Fibroblast of mammary gland (primary cell): ENCODE data around the gene SLC1A4.
A peak's percentile ranks its signal among the peaks of the same experiment; 100 is the strongest.

Source experiments
- DNase-seq: peaks from one replicate; pipeline ENCODE4 v3.0.0-alpha.2; 2010; ENCODE audit warnings: low read depth
- H3K4me3 ChIP-seq: 2 replicates; pipeline ENCODE4 v1.5.1; 2011; ENCODE audit warnings: low read depth, mild to moderate bottlenecking, low read length, moderate library complexity; ENCODE audit not compliant: control insufficient read depth
- TF ChIP-seq, protein P1 (sequence below): conservative IDR thresholded peaks from 2 replicates; pipeline ENCODE4 v1.5.1; 2011; ENCODE audit warnings: low read depth, low read length, inconsistent platforms; ENCODE audit not compliant: control insufficient read depth, insufficient read depth

Gene SLC1A4

GRCh38 chr2:64945973-64946768, 43.0 kb upstream of the SLC1A4 start:
- no peak overlapping the region for H3K4me3 ChIP-seq
- DNase-seq: no peak
- TF ChIP-seq, protein P1, sequence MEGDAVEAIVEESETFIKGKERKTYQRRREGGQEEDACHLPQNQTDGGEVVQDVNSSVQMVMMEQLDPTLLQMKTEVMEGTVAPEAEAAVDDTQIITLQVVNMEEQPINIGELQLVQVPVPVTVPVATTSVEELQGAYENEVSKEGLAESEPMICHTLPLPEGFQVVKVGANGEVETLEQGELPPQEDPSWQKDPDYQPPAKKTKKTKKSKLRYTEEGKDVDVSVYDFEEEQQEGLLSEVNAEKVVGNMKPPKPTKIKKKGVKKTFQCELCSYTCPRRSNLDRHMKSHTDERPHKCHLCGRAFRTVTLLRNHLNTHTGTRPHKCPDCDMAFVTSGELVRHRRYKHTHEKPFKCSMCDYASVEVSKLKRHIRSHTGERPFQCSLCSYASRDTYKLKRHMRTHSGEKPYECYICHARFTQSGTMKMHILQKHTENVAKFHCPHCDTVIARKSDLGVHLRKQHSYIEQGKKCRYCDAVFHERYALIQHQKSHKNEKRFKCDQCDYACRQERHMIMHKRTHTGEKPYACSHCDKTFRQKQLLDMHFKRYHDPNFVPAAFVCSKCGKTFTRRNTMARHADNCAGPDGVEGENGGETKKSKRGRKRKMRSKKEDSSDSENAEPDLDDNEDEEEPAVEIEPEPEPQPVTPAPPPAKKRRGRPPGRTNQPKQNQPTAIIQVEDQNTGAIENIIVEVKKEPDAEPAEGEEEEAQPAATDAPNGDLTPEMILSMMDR: no peak

DNA sequence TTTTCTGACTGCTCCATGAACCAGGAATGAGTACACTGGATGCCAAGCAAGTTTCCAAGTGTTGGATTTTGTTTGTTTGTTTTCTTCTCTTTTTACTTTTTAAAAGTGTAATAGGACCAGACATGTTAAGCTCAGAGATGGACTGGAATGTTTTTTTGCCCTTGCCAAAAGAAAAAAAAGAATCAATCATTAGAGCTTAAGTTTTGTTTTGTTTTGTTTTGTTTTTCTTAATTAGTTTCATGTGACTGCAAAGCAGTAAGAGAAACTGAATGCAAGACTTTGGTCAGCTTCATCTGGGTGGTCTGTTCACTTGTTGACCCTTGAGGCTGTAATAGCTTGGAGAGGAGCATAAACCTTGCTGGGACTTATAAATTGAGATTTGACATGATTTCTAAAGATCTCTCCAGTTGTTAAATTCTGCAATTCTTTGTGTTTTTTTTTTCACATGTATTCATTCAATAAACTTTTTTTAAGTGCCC, 42.4 kb upstream of the SLC1A4 start:
- H3K4me3 ChIP-seq: no peak overlapping the region
- DNase-seq: no peak

GRCh38 chr2:64947885-64948284, 41.3 kb upstream of the SLC1A4 start:
- DNase-seq: no peak
- H3K4me3 ChIP-seq: no peak overlapping the region
- TF ChIP-seq, protein P1: no peak

More for the DNA sequence above, 42.4 kb upstream of the SLC1A4 start:
- TF ChIP-seq, protein P1: no peak

DNA sequence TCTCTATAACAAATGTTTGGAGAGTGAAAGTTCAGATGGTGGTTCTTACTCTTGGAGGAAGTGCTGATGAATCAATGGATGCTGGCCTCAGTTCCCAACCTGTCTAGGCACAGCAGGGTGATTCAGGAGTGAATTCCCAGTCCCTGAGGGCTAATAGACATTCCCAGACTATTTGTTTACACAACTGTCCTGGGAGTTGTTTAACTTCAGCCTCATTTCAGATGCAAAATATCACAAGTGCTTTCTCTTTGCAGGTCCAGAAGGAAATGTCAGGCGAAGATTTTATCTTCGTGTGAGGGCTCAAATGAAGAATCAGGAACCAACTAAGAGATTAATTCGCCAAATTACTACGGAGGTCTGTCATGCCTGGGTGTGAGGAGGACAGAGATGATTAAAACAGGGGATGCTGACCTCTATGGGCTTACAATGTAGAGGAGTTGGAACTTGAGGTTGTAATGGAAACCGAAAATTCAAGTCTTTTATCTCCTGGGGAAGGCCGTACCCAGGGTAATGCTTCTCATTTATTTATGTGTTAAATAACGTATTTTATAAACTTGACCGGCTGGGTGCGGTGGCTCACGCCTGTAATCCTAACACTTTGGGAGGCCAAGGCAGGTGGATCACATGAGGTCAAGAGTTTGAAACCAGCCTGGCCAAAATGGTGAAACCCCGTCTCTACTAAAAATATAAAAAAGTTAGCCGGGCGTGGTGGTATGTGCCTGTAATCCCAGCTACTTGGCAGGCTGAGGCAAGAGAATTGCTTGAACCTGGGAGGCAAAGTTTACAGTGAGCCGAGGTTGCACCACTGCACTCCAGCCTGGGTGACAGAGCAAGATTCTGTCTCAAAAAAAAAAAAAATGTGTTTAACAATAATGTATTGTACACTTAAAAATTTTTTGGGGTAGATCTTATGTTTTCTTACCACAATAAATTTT, 38.7 kb upstream of the SLC1A4 start:
- DNase-seq: peak; percentile 45
- H3K4me3 ChIP-seq: no peak overlapping the region
- TF ChIP-seq, protein P1: no peak

- DNase-seq: no peak
- TF ChIP-seq, protein P1: no peak
- H3K4me3 ChIP-seq: no peak overlapping the region
Observed at GRCh38 chr2:64951306-64951953, 37.8 kb upstream of the SLC1A4 start.

GRCh38 chr2:64952096-64952495, 37.1 kb upstream of the SLC1A4 start:
- H3K4me3 ChIP-seq: no peak overlapping the region
- TF ChIP-seq, protein P1: no peak
- DNase-seq: no peak
